Erythroblast (primary cell): ENCODE data around the gene ITGA2B.
"Not testable (repeated sequence)": the region's sequence is repeated elsewhere in the genome, so short reads cannot be mapped to it uniquely, and the experiment has no call there.

Experiments used
- GATA1 ChIP-seq: IDR thresholded peaks from 2 replicates; pipeline ENCODE4 v1.6.1; 2011; ENCODE audit warnings: low read depth, mild to moderate bottlenecking, control low read depth, low read length, moderate library complexity
- POLR2A ChIP-seq: IDR thresholded peaks from 2 replicates; pipeline ENCODE4 v1.6.1; 2011; ENCODE audit warnings: mild to moderate bottlenecking, low read length

GRCh38 chr17:44330263-44330662 lies 59.2 kb downstream of the ITGA2B start:
- not testable (repeated sequence) for TF ChIP-seq POLR2A, GATA1
